Prostate gland (tissue), 2 donors: ENCODE data around the gene KRT34.

Experiments
- CTCF ChIP-seq, 4 experiments: fragments of 200-600 bp in 2 of 4; fragments of 450-650 bp in 2 of 4; sonication (generic) in 2 of 4; IDR thresholded peaks; 1 replicate in 3 of 4; 2 replicates in 1 of 4; pipeline ENCODE4 v1.5.1; 2016 to 2019; ENCODE audit warnings: antibody characterized with exemption in 4 of 4, mild to moderate bottlenecking in 2 of 4, moderate library complexity in 2 of 4
- POLR2A ChIP-seq: fragments of 450-650 bp; IDR thresholded peaks from one replicate; pipeline ENCODE4 v1.6.1; 2016; ENCODE audit warnings: antibody characterized with exemption, mild to moderate bottlenecking
- POLR2AphosphoS5 ChIP-seq: sonication (generic); formaldehyde crosslinking; IDR thresholded peaks from one replicate; pipeline ENCODE4 v1.6.1; 2017; ENCODE audit warnings: antibody characterized with exemption

GRCh38 chr17:41347869-41348760 is 34.0 kb downstream of the KRT34 start:
- TF ChIP-seq CTCF (IDR thresholded peaks at IDR 0.05) (no peak), POLR2AphosphoS5 (no peak), POLR2A (no peak)
